Breast epithelium (tissue), 4 donors: Measurements from ENCODE around the gene KMT2A. TPM values are rescaled to one million over a fixed set of nuclear protein-coding genes. Genes with fewer than 3 reads are reported as not detected.
A peak's percentile ranks its signal among the peaks of the same experiment; 100 is the strongest.

Source experiments
- DNase-seq, 2 donors: peaks; one replicate each; pipeline ENCODE4 v3.0.0-alpha.2; 2019; ENCODE audit warnings: low spot score in 2 of 2
- H3K27ac ChIP-seq, 2 donors: fragments of 200-600 bp; sonication (generic) in 1 of 2; one replicate each; pipeline ENCODE4 v1.5.1; 2016 to 2019; ENCODE audit warnings: mild to moderate bottlenecking in 1 of 2
- H3K27me3 ChIP-seq, 2 donors: fragments of 200-600 bp; sonication (generic) in 1 of 2; one replicate each; pipeline versions ENCODE4 v1.5.1 to v1.6.0; 2017 to 2019; ENCODE audit warnings: control low read depth in 1 of 2, mild to moderate bottlenecking in 1 of 2
- H3K36me3 ChIP-seq: fragments of 200-600 bp; one replicate; pipeline ENCODE4 v1.5.1; 2019
- H3K4me1 ChIP-seq, 2 donors: fragments of 200-600 bp; sonication (generic); one replicate each; pipeline ENCODE4 v1.5.1; 2016 to 2019; ENCODE audit warnings: control low read depth in 1 of 2
- H3K4me3 ChIP-seq, 3 donors: fragments of 200-600 bp; sonication (generic); 1 replicate in 2 of 3; 2 replicates in 1 of 3; pipeline ENCODE4 v1.5.1; 2016 to 2019; ENCODE audit warnings: mild to moderate bottlenecking in 3 of 3, moderate library complexity in 2 of 3
- H3K9me3 ChIP-seq, 2 donors: fragments of 200-600 bp; sonication (generic) in 1 of 2; one replicate each; pipeline ENCODE4 v1.5.1; 2016 to 2019; ENCODE audit warnings: control low read depth in 1 of 2
- POLR2A ChIP-seq: fragments of 450-650 bp; IDR thresholded peaks from one replicate; pipeline ENCODE4 v1.6.1; 2016; ENCODE audit warnings: antibody characterized with exemption, mild to moderate bottlenecking, moderate library complexity
- POLR2AphosphoS5 ChIP-seq, 3 donors: sonication (generic); formaldehyde crosslinking; IDR thresholded peaks; one replicate each; pipeline ENCODE4 v1.6.1; 2017; ENCODE audit warnings: antibody characterized with exemption in 3 of 3
- intact Hi-C: fragments of 100-400 bp; cut with DNase I; formaldehyde crosslinking; loops from one replicate; pipeline ENCODE4 v1.15.1; 2023; ENCODE audit warnings: low total_unique reads
- total RNA-seq, 3 donors: library from RNA; depleted of rRNA; stranded (reverse); fragments of >200 nt; gene quantifications; one replicate each; pipeline ENCODE4 v1.1.0, GENCODE V29; 2016
- TF ChIP-seq, protein P1 (sequence below), 3 donors: fragments of 450-650 bp; IDR thresholded peaks; one replicate each; pipeline ENCODE4 v1.5.1; 2016 to 2017; ENCODE audit warnings: antibody characterized with exemption in 3 of 3, mild to moderate bottlenecking in 3 of 3, moderate library complexity in 3 of 3

KMT2A gene
- total RNA-seq, 3 donors from 2014 or later = 67.4 to 100.0 (median 79.6) TPM

DNA sequence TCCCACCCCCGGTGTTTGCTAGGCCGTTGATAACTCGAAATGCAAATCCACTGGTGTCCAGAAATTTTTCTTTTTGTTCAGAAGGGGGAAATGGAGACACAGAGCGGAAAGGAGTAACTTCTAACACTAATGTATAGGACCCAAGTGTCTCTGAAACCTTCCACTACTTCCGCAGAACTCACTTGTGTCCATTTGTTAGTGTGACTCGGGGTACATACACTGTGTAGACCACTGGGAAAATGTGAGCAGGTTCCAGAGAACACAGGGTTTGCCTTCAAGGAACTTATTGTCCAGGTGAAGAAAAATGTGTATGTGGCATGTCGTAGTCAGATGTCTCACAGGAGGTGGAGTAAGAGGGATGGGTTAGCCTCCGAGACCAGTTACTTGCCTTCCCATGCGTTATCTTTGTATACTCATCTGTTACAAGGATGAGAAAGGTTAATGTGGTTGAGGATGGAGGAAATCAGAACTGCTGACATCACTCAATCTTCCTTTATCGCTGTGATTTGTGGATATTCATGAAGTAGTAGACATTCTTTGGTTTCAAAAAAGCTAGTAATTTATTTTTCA is 136.8 kb downstream of the KMT2A start:
- Histone ChIP-seq H3K9me3 (no peaks in the 10 kb centered on the region), H3K27ac (peak overlapping the region; percentile 99), H3K4me3 (peak overlapping the region; percentile 98 to 100 (median 99)), H3K36me3 (no peaks in the 10 kb centered on the region), H3K27me3 (no peaks in the 10 kb centered on the region), H3K4me1 (peaks cover 5 to 27% of the 10 kb centered on the region in 2 donors)
- DNase-seq = no peak
- TF ChIP-seq, protein P1, sequence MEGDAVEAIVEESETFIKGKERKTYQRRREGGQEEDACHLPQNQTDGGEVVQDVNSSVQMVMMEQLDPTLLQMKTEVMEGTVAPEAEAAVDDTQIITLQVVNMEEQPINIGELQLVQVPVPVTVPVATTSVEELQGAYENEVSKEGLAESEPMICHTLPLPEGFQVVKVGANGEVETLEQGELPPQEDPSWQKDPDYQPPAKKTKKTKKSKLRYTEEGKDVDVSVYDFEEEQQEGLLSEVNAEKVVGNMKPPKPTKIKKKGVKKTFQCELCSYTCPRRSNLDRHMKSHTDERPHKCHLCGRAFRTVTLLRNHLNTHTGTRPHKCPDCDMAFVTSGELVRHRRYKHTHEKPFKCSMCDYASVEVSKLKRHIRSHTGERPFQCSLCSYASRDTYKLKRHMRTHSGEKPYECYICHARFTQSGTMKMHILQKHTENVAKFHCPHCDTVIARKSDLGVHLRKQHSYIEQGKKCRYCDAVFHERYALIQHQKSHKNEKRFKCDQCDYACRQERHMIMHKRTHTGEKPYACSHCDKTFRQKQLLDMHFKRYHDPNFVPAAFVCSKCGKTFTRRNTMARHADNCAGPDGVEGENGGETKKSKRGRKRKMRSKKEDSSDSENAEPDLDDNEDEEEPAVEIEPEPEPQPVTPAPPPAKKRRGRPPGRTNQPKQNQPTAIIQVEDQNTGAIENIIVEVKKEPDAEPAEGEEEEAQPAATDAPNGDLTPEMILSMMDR (IDR thresholded peaks at IDR 0.05) = peak in 1 of 3 donors; percentile 5
- no peak for TF ChIP-seq POLR2AphosphoS5 (IDR thresholded peaks at IDR 0.05)
- TF ChIP-seq POLR2A = no peak
- intact Hi-C loops = loop anchor here (10.0 kb wide), 1 partner anchor 1028 kb away; no protein-coding TSS in a partner anchor

DNA sequence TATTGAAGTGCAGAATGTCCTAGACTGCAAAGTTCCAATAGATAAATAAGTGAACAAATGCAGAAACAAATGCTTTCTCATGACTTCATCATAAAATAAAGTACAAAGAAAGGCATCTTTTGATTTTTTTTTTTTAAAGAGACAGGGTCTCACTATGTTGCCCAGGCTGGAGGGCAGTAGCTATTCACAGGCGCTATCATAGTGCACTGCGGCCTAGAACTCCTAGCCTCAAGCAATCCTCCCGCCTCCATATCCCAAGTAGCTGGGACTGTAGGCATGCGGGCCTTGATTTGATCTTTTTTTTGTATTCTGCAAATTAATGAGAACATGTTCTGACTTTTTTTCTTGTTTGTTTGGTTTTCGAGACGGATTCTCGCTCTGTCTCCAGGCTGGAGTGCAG is 138.3 kb downstream of the KMT2A start:
- no peak for DNase-seq
- TF ChIP-seq, protein P1 (IDR thresholded peaks at IDR 0.05) = no peak
- TF ChIP-seq POLR2AphosphoS5 (IDR thresholded peaks at IDR 0.05) (no peak), POLR2A (no peak)
- peaks cover 5 to 27% of the 10 kb centered on the region in 2 donors for H3K4me1 ChIP-seq
- no peak overlapping the region for H3K27ac ChIP-seq
- intact Hi-C loops = loop anchor here (10.0 kb wide), 1 partner anchor 1030 kb away; no protein-coding TSS in a partner anchor
- no peaks in the 10 kb centered on the region for H3K36me3 ChIP-seq
- H3K9me3 ChIP-seq = no peaks in the 10 kb centered on the region
- H3K4me3 ChIP-seq = peak overlapping the region in 2 of 3 donors; percentile 18 to 39
- H3K27me3 ChIP-seq = no peaks in the 10 kb centered on the region

Other genes with a start within 250 kb of the KMT2A start
- 10 to 100 TPM in 2 of 3 donors, 1 to 10 TPM in 1; 2.3 to 16.0 (median 15.7) TPM for gene JAML, start 211.5 kb upstream of the KMT2A start, total RNA-seq
- 10 to 100 TPM in 2 of 3 donors, under 1 TPM in 1; 0.64 to 23.0 (median 13.1) TPM for gene MPZL3, start 184.1 kb upstream of the KMT2A start, total RNA-seq
- 10 to 100 TPM in 2 of 3 donors, 1 to 10 TPM in 1; 4.6 to 73.1 (median 70.7) TPM for gene MPZL2, start 172.2 kb upstream of the KMT2A start, total RNA-seq
- 1 to 10 TPM in 2 of 3 donors, under 1 TPM in 1; 0.66 to 6.0 (median 2.1) TPM for gene CD3E, start 131.8 kb upstream of the KMT2A start, total RNA-seq
- gene CD3D, start 93.8 kb upstream of the KMT2A start, total RNA-seq = 1 to 10 TPM; 2.6 to 4.8 (median 3.5) TPM
- 100 to 1,000 TPM in 1 of 3 donors, 1 to 10 TPM in 1, under 1 TPM in 1; 0.80 to 122 (median 1.2) TPM for gene CD3G, start 92.1 kb upstream of the KMT2A start, total RNA-seq
- 10 to 100 TPM; 39.0 to 51.5 (median 51.5) TPM for gene UBE4A, start 76.9 kb upstream of the KMT2A start, total RNA-seq
- gene ATP5MG, start 34.9 kb upstream of the KMT2A start, total RNA-seq = 10 to 100 TPM; 45.1 to 66.4 (median 56.0) TPM
- 10 to 100 TPM in 1 of 3 donors, 1 to 10 TPM in 2; 3.4 to 15.1 (median 6.2) TPM for gene TTC36, start 91.0 kb downstream of the KMT2A start, total RNA-seq
- 10 to 100 TPM; 14.1 to 53.6 (median 38.0) TPM for gene TMEM25, start 94.7 kb downstream of the KMT2A start, total RNA-seq
- gene IFT46, start 129.4 kb downstream of the KMT2A start, total RNA-seq = 10 to 100 TPM; 24.3 to 45.9 (median 33.4) TPM
- 10 to 100 TPM; 94.1 to 99.1 (median 98.6) TPM for gene ARCN1, start 135.9 kb downstream of the KMT2A start, total RNA-seq
- gene PHLDB1, start 171.1 kb downstream of the KMT2A start, total RNA-seq = 100 to 1,000 TPM; 104 to 150 (median 109) TPM
- not detected for gene TREH, start 243.2 kb downstream of the KMT2A start, total RNA-seq